HEK293 (cell line): ENCODE data around the gene PAQR7.

Experiments used
- KLF1 ChIP-seq: fragments of 450-650 bp; formaldehyde crosslinking; IDR thresholded peaks from 2 replicates; pipeline ENCODE4 v1.5.1; 2016; ENCODE audit warnings: missing biosample characterization, missing genetic modification characterization
- OVOL3 ChIP-seq: fragments of 450-650 bp; formaldehyde crosslinking; IDR thresholded peaks from 2 replicates; pipeline ENCODE4 v1.5.1; 2016; ENCODE audit warnings: missing biosample characterization, missing genetic modification characterization
- TSHZ1 ChIP-seq: fragments of 450-650 bp; formaldehyde crosslinking; IDR thresholded peaks from 2 replicates; pipeline ENCODE4 v1.5.1; 2016; ENCODE audit warnings: missing biosample characterization, missing genetic modification characterization, borderline replicate concordance
- ZBTB17 ChIP-seq: fragments of 450-650 bp; formaldehyde crosslinking; IDR thresholded peaks from 2 replicates; pipeline ENCODE4 v1.5.1; 2016; ENCODE audit warnings: missing biosample characterization, missing genetic modification characterization
- ZBTB20 ChIP-seq: fragments of 450-650 bp; formaldehyde crosslinking; IDR thresholded peaks from 2 replicates; pipeline ENCODE4 v1.5.1; 2016; ENCODE audit warnings: missing biosample characterization, missing genetic modification characterization
- ZBTB8A ChIP-seq: fragments of 450-650 bp; formaldehyde crosslinking; IDR thresholded peaks from 2 replicates; pipeline ENCODE4 v1.5.1; 2016; ENCODE audit warnings: missing biosample characterization, missing genetic modification characterization
- ZIC2 ChIP-seq: fragments of 450-650 bp; formaldehyde crosslinking; IDR thresholded peaks from 2 replicates; pipeline ENCODE4 v1.5.1; 2016; ENCODE audit warnings: missing biosample characterization, missing genetic modification characterization
- ZNF221 ChIP-seq: fragments of 450-650 bp; formaldehyde crosslinking; IDR thresholded peaks from 2 replicates; pipeline ENCODE4 v1.5.1; 2017; ENCODE audit warnings: missing biosample characterization, missing genetic modification characterization, borderline replicate concordance
- ZNF354C ChIP-seq: fragments of 450-650 bp; formaldehyde crosslinking; IDR thresholded peaks from 2 replicates; pipeline ENCODE4 v1.5.1; 2016; ENCODE audit warnings: missing biosample characterization, missing genetic modification characterization, low read depth, borderline replicate concordance
- ZNF394 ChIP-seq: fragments of 450-650 bp; formaldehyde crosslinking; IDR thresholded peaks from 2 replicates; pipeline ENCODE4 v1.5.1; 2016; ENCODE audit warnings: missing biosample characterization, missing genetic modification characterization, mild to moderate bottlenecking, moderate library complexity, borderline replicate concordance
- ZNF48 ChIP-seq: fragments of 450-650 bp; formaldehyde crosslinking; IDR thresholded peaks from 2 replicates; pipeline ENCODE4 v1.5.1; 2016; ENCODE audit warnings: missing biosample characterization, missing genetic modification characterization
- ZNF501 ChIP-seq: fragments of 450-650 bp; formaldehyde crosslinking; IDR thresholded peaks from 2 replicates; pipeline ENCODE4 v1.5.1; 2016; ENCODE audit warnings: missing biosample characterization, missing genetic modification characterization
- ZNF548 ChIP-seq: fragments of 450-650 bp; formaldehyde crosslinking; IDR thresholded peaks from 2 replicates; pipeline ENCODE4 v1.5.1; 2016; ENCODE audit warnings: missing biosample characterization, missing genetic modification characterization
- ZNF558 ChIP-seq: fragments of 450-650 bp; formaldehyde crosslinking; IDR thresholded peaks from 2 replicates; pipeline ENCODE4 v1.5.1; 2016; ENCODE audit warnings: missing biosample characterization, missing genetic modification characterization
- ZNF571 ChIP-seq: fragments of 450-650 bp; formaldehyde crosslinking; IDR thresholded peaks from 2 replicates; pipeline ENCODE4 v1.5.0; 2017; ENCODE audit warnings: missing biosample characterization, missing genetic modification characterization
- ZNF585B ChIP-seq: fragments of 450-650 bp; formaldehyde crosslinking; IDR thresholded peaks from 2 replicates; pipeline ENCODE4 v1.5.1; 2016; ENCODE audit warnings: missing biosample characterization, missing genetic modification characterization
- ZNF623 ChIP-seq: fragments of 450-650 bp; formaldehyde crosslinking; IDR thresholded peaks from 2 replicates; pipeline ENCODE4 v1.5.1; 2016; ENCODE audit warnings: missing biosample characterization, missing genetic modification characterization
- ZNF624 ChIP-seq: fragments of 450-650 bp; formaldehyde crosslinking; IDR thresholded peaks from 2 replicates; pipeline ENCODE4 v1.5.1; 2017; ENCODE audit warnings: missing biosample characterization, missing genetic modification characterization
- ZNF658 ChIP-seq: fragments of 450-650 bp; formaldehyde crosslinking; IDR thresholded peaks from 2 replicates; pipeline ENCODE4; 2016; ENCODE audit warnings: missing biosample characterization, missing genetic modification characterization
- ZNF837 ChIP-seq: fragments of 450-650 bp; formaldehyde crosslinking; IDR thresholded peaks from 2 replicates; pipeline ENCODE4 v1.5.1; 2016; ENCODE audit warnings: missing biosample characterization, missing genetic modification characterization
- ZSCAN18 ChIP-seq: fragments of 450-650 bp; formaldehyde crosslinking; IDR thresholded peaks from 2 replicates; pipeline ENCODE4 v1.5.1; 2016; ENCODE audit warnings: missing biosample characterization, missing genetic modification characterization
- ZSCAN30 ChIP-seq: fragments of 450-650 bp; IDR thresholded peaks from 2 replicates; pipeline ENCODE4 v1.5.1; 2018; ENCODE audit warnings: missing biosample characterization, mild to moderate bottlenecking, missing genetic modification characterization, moderate library complexity
- ZSCAN4 ChIP-seq: fragments of 450-650 bp; formaldehyde crosslinking; IDR thresholded peaks from 2 replicates; pipeline ENCODE4 v1.5.1; 2017; ENCODE audit warnings: missing biosample characterization, missing genetic modification characterization
- ZSCAN5A ChIP-seq: fragments of 450-650 bp; formaldehyde crosslinking; IDR thresholded peaks from 2 replicates; pipeline ENCODE4 v1.5.1; 2016; ENCODE audit warnings: missing biosample characterization, missing genetic modification characterization
- ZXDB ChIP-seq: fragments of 450-650 bp; formaldehyde crosslinking; IDR thresholded peaks from 2 replicates; pipeline ENCODE4 v1.5.1; 2016; ENCODE audit warnings: missing biosample characterization, missing genetic modification characterization
- TF ChIP-seq, protein P1 (sequence below): fragments of 450-650 bp; formaldehyde crosslinking; IDR thresholded peaks from 2 replicates; pipeline ENCODE4 v1.5.1; 2016; ENCODE audit warnings: missing biosample characterization, missing genetic modification characterization
- TF ChIP-seq, protein P2 (sequence below): fragments of 450-650 bp; formaldehyde crosslinking; IDR thresholded peaks from 2 replicates; pipeline ENCODE4 v1.5.1; 2016; ENCODE audit warnings: missing biosample characterization, missing genetic modification characterization
- TF ChIP-seq, protein P3 (sequence below): fragments of 450-650 bp; formaldehyde crosslinking; IDR thresholded peaks from 2 replicates; pipeline ENCODE4 v1.5.1; 2017; ENCODE audit warnings: missing biosample characterization, missing genetic modification characterization

The PAQR7 gene

DNA sequence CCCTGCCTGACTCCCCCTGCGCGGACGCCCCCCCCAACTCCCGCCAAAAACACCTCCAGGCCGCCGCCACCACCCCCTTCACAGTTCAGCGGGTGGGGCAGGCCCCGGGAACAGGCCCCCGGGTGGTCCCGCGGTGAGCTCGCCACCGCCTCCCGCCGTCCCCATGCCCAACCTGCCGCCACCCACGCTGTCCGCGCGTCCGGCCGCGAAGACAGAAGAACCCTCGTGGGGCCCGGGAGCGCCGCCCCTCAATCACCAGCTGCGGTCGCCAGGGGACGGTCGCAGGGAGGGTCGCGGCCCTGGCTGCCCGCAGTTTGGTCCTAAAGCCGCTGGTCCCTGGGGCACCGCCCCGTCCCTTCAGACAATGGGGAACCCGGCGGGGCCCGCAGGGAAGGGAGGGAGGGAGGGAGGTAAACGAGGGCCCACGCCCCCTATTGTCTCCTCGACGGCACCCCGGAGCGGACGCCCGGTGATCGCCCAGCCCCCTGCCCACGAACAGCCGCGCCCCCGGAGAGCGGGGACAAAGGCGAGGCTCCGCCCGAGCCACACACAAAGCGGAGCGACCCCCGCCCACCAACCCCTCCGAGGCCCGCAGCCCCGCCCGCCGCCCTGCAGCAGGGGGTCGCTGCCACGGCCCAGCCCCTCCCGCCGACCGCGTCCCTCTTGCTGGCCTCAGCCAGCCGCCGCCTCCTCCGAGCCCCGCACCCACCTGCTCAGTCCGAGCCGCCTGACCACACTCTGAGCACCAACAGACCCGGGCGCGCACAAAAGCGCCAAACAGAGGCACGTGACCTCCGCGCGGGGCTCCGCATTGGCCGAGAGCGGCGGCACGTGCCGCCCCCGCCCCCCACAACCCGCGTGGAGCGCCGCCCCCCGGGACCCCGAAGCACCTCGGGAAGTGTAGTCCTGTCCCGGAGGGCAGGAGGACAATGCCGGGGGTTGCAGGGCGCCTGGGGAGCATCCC is 30.5 kb upstream of the PAQR7 start, which contains the start of gene STMN1 (continued):
- TF ChIP-seq, protein P1, sequence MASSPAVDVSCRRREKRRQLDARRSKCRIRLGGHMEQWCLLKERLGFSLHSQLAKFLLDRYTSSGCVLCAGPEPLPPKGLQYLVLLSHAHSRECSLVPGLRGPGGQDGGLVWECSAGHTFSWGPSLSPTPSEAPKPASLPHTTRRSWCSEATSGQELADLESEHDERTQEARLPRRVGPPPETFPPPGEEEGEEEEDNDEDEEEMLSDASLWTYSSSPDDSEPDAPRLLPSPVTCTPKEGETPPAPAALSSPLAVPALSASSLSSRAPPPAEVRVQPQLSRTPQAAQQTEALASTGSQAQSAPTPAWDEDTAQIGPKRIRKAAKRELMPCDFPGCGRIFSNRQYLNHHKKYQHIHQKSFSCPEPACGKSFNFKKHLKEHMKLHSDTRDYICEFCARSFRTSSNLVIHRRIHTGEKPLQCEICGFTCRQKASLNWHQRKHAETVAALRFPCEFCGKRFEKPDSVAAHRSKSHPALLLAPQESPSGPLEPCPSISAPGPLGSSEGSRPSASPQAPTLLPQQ: peak; percentile 88
- TF ChIP-seq ZNF658 (tag by site-specific recombination) (no peak), ZSCAN4 (tag by site-specific recombination) (no peak), KLF1 (tag by site-specific recombination) (peak; percentile 92), ZSCAN18 (tag by site-specific recombination) (0 out of 2 replicates have a peak, but pooled peaks have one; percentile 16), ZNF548 (tag by site-specific recombination) (no peak), ZNF837 (tag by site-specific recombination) (no peak), ZNF221 (tag by site-specific recombination) (no peak), ZNF623 (tag by site-specific recombination) (no peak; the same call in 1 of the 2 replicates), ZBTB17 (tag by site-specific recombination) (peak; percentile 15; the same call in 1 of the 2 replicates), ZSCAN30 (tag by site-specific recombination) (0 out of 2 replicates have a peak, but pooled peaks have one; percentile 34), ZBTB20 (peak; percentile 95), ZNF585B (no peak), OVOL3 (tag by site-specific recombination) (peak; percentile 88), ZNF48 (no peak), ZNF624 (tag by site-specific recombination) (peak; percentile 22; the same call in 1 of the 2 replicates), ZNF571 (tag by site-specific recombination) (no peak), ZNF501 (tag by site-specific recombination) (peak; percentile 41; the same call in 1 of the 2 replicates), ZXDB (tag by site-specific recombination) (peak; percentile 92), ZIC2 (tag by site-specific recombination) (peak; percentile 93), ZSCAN5A (tag by site-specific recombination) (no peak), TSHZ1 (tag by site-specific recombination) (peak; percentile 50; the same call in 1 of the 2 replicates), ZBTB8A (tag by site-specific recombination) (peak; percentile 42), ZNF558 (tag by site-specific recombination) (no peak), ZNF394 (tag by site-specific recombination) (0 out of 2 replicates have a peak, but pooled peaks have one; percentile 25), ZNF354C (tag by site-specific recombination) (no peak)
- TF ChIP-seq, protein P2, sequence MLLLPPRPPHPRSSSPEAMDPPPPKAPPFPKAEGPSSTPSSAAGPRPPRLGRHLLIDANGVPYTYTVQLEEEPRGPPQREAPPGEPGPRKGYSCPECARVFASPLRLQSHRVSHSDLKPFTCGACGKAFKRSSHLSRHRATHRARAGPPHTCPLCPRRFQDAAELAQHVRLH: 0 out of 2 replicates have a peak, but pooled peaks have one; percentile 15
- TF ChIP-seq, protein P3, sequence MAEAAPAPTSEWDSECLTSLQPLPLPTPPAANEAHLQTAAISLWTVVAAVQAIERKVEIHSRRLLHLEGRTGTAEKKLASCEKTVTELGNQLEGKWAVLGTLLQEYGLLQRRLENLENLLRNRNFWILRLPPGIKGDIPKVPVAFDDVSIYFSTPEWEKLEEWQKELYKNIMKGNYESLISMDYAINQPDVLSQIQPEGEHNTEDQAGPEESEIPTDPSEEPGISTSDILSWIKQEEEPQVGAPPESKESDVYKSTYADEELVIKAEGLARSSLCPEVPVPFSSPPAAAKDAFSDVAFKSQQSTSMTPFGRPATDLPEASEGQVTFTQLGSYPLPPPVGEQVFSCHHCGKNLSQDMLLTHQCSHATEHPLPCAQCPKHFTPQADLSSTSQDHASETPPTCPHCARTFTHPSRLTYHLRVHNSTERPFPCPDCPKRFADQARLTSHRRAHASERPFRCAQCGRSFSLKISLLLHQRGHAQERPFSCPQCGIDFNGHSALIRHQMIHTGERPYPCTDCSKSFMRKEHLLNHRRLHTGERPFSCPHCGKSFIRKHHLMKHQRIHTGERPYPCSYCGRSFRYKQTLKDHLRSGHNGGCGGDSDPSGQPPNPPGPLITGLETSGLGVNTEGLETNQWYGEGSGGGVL: peak; percentile 83
